Measurements from ENCODE around the gene KIF6. TPM values are rescaled to one million over a fixed set of nuclear protein-coding genes. Genes with fewer than 3 reads are reported as not detected.
A peak's percentile ranks its signal among the peaks of the same experiment; 100 is the strongest.

The KIF6 gene
- total RNA-seq, 1 donor from 2014 or later, result not detected

DNA sequence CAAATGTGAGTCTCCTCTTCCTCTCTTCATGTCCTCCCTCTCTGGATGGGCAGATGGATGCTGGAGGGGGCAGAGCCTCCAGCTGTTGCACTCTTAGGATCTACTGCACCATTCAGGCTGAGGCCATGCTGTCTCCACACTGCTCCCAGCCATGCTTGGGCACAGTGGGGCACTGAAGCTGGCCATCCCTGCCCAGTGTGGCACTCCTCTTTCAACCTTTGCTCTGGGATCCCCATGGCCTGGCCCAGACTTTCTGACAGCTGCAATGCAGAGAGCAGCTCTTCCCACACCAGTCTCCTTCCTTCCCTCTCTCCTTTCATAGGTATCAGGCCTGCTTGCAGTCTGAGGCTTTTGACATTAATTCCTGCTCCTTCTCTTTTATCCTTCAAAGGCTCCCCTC lies 420.3 kb downstream of the KIF6 start:
- no peak overlapping the region for H3K4me3 ChIP-seq (ENCODE audit: low read depth, low read length)
- H3K36me3 ChIP-seq (ENCODE audit: control insufficient read depth, insufficient read depth, low read length), result no peaks in the 10 kb centered on the region
- no peaks in the 10 kb centered on the region for H3K27me3 ChIP-seq (ENCODE audit: control insufficient read depth, insufficient read depth, low read length)
- no peak for DNase-seq (ENCODE audit: low read depth)
- TF ChIP-seq, protein P1, sequence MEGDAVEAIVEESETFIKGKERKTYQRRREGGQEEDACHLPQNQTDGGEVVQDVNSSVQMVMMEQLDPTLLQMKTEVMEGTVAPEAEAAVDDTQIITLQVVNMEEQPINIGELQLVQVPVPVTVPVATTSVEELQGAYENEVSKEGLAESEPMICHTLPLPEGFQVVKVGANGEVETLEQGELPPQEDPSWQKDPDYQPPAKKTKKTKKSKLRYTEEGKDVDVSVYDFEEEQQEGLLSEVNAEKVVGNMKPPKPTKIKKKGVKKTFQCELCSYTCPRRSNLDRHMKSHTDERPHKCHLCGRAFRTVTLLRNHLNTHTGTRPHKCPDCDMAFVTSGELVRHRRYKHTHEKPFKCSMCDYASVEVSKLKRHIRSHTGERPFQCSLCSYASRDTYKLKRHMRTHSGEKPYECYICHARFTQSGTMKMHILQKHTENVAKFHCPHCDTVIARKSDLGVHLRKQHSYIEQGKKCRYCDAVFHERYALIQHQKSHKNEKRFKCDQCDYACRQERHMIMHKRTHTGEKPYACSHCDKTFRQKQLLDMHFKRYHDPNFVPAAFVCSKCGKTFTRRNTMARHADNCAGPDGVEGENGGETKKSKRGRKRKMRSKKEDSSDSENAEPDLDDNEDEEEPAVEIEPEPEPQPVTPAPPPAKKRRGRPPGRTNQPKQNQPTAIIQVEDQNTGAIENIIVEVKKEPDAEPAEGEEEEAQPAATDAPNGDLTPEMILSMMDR (IDR thresholded peaks at IDR 0.05; ENCODE audit: insufficient read depth, low read length, severe bottlenecking), result no peak
- no peak for FAIRE-seq

DNA sequence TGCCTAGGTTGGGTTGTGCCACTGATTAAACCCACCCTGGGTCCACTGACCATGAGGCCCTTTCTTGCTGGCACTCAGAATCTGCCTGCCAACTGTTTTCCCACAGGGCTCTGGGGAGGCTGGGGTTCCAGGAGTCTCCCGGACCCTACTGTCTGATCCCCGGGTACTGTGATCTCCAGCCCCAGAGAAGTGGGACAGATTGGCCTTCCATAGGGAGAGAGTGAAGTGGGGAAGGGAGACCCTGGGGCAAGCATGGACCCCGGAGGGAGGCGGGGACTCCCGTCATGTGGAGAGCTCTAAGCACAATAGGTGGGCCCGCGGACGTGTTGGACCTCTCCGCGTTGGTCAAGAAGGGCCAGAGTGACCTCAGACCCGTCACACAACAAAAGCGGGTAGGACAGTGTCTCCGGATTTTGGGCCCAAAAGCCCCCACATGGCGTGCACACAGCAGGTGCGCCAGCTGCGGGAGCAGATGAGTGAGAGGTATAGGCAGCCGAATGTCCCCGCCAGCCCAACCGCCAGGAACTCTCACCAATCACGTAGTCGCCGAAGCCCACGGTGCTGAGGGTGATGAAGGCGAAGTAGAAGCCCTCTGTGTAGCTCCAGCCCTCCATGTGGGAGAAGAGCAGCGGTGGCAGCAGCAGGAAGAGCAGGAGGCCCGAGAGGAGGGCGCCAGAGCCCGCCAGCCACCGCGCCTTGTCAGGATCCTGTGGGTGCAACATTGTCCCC lies 421.6 kb downstream of the KIF6 start:
- TF ChIP-seq, protein P1 (IDR thresholded peaks at IDR 0.05; ENCODE audit: insufficient read depth, low read length, severe bottlenecking), result no peak
- DNase-seq (ENCODE audit: low read depth) (no peak), FAIRE-seq (no peak)

DNA sequence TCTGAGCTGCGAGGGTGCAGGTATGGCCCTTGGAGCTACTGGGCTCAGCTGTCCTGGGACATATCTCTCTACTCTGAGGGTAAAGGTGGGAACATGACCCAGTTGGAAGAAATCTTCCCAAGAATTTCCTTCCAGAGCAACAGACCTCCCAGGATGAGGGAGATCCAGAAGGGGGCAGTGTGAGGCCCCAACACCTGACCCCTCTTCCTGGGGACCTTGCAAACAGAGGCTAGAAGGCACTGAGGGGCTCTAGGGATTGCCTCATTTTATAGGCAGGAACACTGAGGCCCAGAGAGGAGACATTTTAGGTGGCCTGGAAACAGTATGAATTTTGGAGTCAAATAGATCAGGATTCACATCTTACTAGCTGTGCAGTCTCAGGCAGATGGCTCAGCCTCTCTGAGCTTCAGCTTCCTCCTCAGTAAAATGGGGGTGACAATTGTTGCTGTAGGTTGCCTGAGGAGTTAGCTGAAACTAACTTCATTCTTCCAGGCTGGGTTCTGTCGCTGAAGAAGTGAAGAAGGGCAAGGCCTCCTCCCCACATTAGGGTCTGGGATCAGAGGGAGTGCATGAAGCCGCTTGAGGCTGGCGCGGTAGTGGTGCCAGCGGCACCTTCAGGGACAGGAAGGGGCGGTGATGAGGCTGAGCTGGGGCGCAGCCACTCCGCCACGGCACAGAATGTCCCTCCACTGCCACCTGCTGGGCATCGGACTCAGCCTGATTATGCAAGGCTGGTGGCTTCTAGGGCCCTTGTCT lies 422.4 kb downstream of the KIF6 start:
- no peak for FAIRE-seq
- Histone ChIP-seq H3K4me3 (ENCODE audit: low read depth, low read length) (no peak overlapping the region), H3K36me3 (ENCODE audit: control insufficient read depth, insufficient read depth, low read length) (no peaks in the 10 kb centered on the region), H3K27me3 (ENCODE audit: control insufficient read depth, insufficient read depth, low read length) (no peaks in the 10 kb centered on the region)
- TF ChIP-seq, protein P1 (IDR thresholded peaks at IDR 0.05; ENCODE audit: insufficient read depth, low read length, severe bottlenecking), result peak; percentile 96
- peak; percentile 56 for DNase-seq (ENCODE audit: low read depth)

More for the DNA sequence above, 421.6 kb downstream of the KIF6 start:
- Histone ChIP-seq H3K36me3 (ENCODE audit: control insufficient read depth, insufficient read depth, low read length) (no peaks in the 10 kb centered on the region), H3K4me3 (ENCODE audit: low read depth, low read length) (no peak overlapping the region), H3K27me3 (ENCODE audit: control insufficient read depth, insufficient read depth, low read length) (no peaks in the 10 kb centered on the region)

DNA sequence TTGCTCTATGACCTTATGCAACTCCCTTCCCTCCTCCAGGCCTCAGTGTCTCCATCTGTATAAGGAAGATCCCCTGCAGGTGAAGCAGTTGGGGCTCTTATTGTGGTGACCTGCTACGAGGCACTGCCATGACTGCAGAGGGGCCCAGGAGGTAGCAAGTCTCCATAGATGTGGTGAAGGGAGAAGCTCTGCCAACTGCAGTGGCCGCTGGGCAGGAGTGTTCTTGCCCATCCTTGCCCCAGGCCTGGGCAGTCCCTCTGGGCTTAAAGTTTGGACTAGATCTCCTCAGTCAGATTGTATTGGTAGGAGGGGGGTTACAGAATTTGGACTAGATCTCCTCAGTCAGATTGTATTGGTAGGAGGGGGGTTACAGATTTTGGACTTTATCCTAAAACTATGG lies 423.2 kb downstream of the KIF6 start:
- TF ChIP-seq, protein P1 (IDR thresholded peaks at IDR 0.05; ENCODE audit: insufficient read depth, low read length, severe bottlenecking), result no peak
- peak; percentile 32 for FAIRE-seq
- Histone ChIP-seq H3K4me3 (ENCODE audit: low read depth, low read length) (no peak overlapping the region), H3K27me3 (ENCODE audit: control insufficient read depth, insufficient read depth, low read length) (no peaks in the 10 kb centered on the region), H3K36me3 (ENCODE audit: control insufficient read depth, insufficient read depth, low read length) (no peaks in the 10 kb centered on the region)
- DNase-seq (ENCODE audit: low read depth), result no peak

DNA sequence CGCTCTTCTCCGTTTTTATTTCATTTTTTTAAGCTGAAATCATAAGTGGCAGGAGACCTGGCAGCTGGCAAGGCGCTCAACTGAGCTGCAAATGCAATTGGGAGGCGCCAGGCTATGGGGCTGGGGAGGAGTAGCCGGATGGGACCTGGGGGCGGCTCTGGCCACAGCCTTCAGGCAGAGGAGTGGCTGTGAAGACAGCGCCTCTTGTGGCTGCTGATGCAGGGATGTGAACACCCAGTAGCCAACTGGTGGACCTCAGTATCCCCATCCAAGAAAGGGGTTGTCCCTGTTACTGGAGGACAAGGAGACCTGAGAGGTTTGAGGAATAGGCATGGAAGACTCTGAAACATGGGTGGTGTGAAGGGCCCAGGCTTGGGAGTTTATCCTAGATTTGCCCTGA lies 423.6 kb downstream of the KIF6 start:
- Histone ChIP-seq H3K4me3 (ENCODE audit: low read depth, low read length) (no peak overlapping the region), H3K27me3 (ENCODE audit: control insufficient read depth, insufficient read depth, low read length) (no peaks in the 10 kb centered on the region), H3K36me3 (ENCODE audit: control insufficient read depth, insufficient read depth, low read length) (no peaks in the 10 kb centered on the region)
- no peak for FAIRE-seq
- DNase-seq (ENCODE audit: low read depth), result no peak
- TF ChIP-seq, protein P1 (IDR thresholded peaks at IDR 0.05; ENCODE audit: insufficient read depth, low read length, severe bottlenecking), result peak; percentile 32

Data from bronchial epithelial cell (primary cell).